GM21390 (cell line): ENCODE results near the gene VASH1.
"Not testable (repeated sequence)": the region's sequence is repeated elsewhere in the genome, so short reads cannot be mapped to it uniquely, and the experiment has no call there.

Experiments
- ATAC-seq: cut with Tn5 transposase; IDR thresholded peaks from one replicate; pipeline ENCODE4 v1.9.1; 2021; ENCODE audit not compliant: unreplicated experiment

VASH1 gene

DNA sequence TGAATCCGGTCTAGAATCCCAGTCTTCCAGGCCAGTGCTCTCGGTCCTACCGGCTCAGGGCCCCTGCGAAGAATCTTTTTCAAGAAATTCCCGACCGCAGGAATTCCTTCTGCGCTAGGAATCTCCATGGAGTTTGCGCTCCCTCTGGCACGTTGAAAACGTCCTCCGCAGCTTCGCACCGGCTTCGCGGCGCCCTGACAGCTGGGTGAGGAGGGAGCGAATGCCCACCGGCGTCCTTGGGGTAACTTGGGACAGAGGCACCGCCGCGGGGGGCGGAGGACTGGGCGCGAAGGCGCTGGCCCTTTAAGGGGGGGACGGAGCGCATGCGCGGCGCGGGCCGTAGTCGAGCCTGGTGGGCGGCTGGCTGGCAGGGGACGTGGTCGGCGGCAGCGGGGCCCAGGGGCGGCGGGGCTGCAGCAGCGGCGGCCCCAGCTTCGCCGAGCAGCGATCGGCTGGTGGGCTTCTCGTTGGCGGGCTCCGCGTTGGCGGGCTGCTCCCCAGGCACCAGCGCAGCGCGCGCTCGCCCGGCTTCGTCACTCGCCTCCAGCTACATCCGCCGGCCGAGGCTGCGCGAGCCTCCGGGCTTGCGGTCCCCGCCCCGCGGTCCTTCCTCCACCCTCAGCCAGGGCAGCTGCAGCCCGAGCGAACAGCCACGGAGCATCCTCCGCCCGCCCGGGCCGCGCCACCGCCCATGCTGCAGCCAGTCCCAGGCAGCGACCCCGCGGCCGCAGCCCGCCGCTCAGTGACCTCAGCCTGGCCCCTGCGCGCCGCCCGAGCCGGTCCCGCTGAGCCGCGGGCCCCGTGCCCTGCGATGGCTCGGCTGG, at the start of gene VASH1:
Gene VASH1, plus strand, starts transcription at position 333 of the 824 bp plus-strand sequence. CDS start 1,354 bp downstream, outside the sequence.
- peak; percentile 77 for ATAC-seq

DNA sequence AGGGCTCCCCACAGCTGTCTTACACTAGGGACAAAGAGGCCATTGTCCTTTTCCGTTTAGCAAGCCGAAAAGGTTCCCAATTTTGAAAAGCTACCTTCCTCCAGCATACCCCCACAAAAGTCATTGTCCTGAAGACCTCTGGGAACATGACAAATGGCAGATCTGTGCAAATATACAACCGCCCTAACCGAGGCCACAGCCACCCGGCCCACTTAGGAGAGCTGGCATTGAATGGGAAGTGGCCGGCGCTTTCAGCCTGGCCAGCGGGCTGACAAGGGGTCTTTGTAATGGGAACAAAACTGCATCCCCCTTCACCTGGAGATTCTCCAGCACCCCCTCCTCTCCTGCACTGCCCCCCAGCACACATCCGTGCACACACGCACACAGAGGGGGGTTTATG, 48.1 kb upstream of the VASH1 start:
- ATAC-seq, result no peak

DNA sequence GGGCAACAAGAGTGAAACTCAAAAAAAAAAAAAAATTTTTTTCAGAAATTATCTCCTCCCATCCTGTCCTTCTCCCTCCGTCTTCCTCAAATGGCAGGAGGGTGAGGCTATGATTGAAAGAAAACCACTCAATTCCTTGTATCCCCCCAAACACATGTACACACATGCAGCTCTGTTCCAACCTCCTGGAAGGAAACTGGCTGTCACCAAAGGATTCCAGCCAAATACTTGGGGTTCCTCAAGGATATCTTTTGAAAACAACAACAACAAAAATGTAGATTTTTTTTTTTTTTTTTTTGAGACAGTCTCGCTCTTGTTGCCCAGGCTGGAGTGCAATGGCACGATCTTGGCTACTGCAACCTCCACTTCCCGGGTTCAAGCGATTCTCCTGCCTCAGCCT, 46.8 kb upstream of the VASH1 start:
- ATAC-seq, result no peak

DNA sequence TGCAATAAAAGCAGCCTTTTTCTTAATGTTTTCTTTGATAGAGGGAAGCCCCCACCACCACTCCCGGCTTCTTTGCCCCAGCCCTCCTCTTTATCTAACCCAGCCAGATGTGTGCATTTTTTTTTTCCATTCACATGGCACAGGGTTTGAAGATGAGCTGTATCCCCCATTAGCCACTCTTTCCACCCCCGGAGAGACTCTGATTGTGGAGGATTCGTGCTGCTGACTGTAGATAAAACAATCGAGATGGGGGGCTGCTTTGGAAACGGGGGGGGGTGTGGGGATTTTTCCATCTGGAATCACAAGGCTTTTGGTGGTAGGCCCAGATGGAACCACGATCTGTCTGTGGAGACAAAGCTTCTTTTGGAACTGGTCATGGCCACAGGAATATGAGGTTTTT, 46.2 kb upstream of the VASH1 start:
- ATAC-seq, result no peak

DNA sequence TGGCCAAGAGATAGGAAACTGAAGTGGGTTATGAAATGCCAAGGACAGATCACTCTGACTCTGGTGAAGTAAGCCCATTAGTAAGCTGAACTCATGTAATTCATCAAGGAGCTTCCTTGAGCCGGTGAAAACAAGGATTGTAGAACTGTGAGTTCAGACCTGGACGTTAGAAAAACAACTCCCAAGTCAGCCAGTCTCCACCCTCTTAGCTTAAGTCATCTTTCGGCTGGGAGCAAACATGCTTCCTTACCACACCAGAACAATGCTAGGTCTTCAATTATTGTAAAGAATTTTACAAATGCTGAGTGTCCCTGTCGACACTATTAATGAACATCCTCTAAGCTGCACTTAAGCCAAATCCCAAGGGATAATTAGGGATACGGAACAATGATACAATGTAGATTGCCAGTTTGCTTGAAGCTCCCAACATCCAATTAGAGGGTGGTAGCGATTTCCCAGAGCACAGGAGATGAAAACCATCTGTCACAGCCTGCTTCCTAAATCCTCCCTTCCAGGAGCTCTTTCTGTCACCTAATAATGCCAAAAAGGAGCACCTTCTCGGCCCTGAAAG, 45.7 kb upstream of the VASH1 start:
- ATAC-seq, result no peak

DNA sequence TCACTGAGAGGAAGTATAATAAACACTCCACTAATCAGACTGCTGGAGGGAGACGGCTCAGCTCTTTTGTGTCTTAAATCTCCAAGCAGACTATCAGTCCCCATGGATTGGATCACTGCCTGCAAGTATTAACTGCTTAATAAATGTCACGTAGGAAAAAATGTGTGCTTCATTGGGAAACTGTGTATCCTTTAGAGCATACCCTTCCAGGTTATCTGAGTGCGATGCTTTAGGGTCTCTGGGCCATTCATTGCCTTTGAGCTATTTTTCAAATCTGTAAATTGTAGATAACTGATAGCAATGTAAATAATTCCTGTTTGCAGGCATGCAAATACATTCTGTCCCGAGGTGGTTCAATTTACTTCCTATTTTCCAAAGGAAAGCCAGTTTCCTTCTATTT, 45.0 kb upstream of the VASH1 start:
- no peak for ATAC-seq

DNA sequence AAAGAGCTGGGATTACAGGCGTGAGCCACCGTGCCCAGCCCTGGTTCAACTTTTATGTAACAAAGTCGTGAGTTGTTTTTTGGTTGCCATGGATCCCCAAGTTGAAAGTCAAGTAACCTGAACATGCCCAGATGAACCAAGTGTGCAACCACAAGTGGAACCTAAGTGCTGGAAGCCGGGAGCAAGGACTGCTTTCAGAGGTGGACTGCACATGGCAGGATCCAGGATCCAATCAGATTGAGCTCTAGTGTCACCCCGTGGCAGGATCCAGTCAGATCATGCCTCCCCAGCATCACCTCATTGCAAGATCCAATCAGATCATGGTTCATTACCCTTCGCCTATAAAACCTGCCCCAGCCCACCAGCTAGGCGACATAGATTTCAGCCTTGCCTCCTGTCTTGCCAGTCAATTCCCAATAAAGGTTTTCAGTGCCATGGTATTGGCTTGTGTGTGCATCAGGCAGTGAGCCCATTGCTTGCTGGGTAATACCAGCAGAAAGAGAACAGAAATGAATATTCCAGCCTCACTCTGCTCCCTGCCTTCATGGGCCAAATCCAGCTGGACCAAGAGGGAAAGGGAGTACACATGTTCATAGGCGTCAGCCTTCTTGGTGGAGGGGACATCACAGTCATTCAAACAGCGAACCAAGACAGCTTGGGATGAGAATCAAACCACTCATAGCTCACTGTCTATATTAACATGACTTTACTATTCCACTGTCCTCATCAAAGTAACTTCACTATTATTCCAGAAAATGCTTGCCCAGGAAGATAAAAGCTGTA, 43.6 kb upstream of the VASH1 start:
- no peak for ATAC-seq

DNA sequence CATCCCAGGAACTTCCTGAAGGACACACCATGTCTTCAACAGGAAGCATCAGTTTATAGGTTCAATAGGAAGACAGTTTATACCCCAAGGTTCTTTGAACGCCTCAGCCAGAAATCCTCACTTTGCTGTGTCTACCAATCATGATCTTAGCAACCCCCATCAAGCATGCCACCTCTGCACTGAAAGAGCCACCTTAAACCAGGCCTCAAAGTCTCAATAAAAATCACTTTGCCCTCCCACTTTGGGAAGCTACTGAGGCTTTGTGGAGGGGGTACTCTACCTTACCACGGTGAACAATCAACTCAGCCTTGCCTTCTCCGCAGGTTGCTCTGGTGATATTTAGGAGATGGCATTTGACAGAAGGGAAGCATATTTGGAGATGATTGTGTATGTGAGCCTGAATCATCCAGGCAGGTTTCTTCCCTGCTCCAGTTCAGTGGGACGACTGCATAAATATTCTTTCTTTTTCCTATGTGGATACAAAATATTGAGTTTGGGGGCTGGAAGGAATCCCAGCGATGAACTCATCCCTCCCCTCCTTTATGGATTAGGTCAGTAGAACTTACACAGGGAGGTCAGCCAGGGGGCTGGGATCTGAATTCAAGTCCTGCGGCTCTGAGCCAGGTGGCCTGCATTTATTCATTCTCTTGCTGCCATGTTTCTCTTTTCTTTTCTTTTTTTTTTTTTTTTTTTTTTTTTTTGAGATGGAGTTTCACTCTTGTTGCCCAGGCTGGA, 42.8 kb upstream of the VASH1 start:
- no peak for ATAC-seq

DNA sequence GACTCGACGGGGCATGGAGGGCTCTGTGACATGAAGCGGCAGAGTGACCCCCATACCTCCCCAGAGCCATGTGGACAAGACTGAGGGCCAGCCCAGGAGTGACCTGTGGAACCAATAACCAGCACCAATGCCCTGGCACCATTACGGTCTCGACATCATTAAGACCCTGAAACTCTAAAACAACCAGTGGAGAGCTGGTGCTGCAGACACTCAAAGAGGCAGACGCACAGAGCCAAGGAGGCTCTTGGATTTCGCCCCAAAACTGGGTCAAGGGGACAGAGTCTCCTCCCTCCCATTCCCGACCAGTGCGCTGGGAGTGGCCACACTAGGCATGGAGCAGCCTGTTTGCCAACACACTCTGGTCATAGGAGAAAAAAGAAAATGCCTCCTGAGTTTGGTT, 41.6 kb upstream of the VASH1 start:
- no peak for ATAC-seq

DNA sequence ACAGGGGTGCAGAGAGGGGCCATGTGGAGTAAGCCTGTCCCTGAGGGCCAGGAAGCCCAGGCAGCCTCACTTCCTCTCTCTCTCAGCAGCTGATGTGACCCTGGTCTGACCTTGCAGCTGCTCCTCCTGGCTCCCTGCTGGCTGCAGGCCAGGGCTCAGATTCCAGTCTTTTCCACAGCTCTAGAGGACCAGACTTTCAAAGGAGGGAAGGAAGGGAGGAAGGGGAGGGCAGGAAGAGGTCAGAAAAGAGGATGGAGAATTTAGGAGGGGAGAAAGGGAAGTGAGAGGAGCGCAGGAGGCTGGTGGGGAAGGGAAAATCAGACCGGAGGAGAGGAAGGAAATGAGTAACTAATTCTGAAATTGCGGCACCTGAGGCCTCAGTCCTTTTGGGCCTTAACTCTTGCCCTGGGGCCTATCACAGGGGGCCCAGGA, 40.9 kb upstream of the VASH1 start:
- ATAC-seq, result peak; percentile 79

DNA sequence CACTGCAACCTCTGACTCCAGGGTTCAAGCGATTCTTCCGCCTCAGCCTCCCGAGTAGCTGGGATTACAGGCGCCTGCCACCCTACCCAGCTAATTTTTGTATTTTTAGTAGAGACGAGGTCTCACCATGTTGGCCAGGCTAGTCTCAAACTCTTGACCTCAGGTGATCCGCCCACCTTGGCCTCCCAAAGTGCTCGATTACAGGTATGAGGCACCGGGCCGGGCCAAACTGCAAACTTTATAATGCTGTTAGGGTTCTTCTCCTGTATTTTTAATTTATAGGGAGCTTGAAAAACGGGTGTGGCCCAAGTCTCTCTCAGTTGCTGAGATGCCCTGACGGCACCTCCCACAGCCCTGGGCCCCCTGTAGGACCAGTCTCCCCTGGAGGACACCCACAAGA, 39.8 kb upstream of the VASH1 start:
- ATAC-seq, result not testable (repeated sequence)

DNA sequence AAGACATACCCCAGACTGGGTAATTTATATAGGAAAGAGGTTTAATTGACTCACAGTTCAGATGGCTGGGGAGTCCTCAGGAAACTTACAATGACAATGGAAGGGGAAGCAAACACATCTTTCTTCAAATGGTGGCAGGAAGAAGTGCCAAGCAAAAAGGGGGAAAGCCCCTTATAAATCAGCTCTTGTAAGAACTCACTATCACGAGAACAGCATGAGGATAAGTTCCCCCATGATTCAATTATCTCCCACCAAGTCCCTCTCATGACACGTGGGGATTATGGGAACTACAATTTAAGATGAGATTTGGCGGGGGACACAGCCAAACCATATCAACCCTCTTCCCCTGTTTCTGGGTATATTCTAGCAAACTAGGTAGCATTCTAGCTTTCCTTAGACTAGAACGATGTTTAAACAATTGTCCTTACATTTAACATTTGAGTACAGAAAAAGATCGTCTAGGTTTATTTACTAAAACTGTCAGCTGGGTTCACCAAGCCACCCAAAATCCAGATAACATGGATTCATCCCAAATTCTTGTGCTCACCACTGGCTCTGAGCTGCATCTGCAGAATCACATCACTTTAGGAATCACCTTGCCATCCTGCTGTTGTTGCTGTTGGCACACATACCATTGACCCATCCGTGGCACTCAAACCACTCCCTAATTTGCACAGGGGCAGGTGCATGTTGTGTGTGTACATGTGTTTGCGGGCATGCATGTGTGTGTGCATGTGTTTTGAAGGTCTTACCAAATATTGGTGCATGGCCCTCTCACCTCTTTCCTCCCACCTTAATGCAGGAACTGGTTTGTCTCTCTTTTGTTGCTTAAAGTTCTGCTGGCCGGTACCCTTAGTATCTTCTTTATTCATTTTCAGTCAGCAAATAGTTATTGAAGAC, 36.4 kb upstream of the VASH1 start:
- ATAC-seq, result no peak

DNA sequence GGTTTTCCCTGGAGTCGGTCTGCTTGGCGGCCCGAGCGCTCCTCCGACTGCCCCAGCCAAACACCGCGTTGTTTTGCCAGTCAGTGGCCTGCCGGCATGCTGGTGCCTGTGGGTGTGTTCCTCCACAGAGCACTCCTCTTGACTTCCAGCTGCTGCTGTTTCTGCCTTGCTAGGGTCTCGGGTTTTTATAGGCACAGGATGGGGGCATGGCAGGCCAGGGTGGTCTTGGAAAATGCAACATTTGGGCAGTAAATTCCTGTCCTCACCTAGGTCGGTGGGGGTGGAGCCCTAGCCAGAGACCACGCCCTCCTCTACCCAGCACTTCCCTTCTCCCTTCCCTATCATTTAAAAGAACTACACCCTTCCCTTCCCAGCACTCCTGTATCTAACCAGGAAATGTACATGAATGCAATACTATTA, 34.7 kb upstream of the VASH1 start:
- no peak for ATAC-seq

DNA sequence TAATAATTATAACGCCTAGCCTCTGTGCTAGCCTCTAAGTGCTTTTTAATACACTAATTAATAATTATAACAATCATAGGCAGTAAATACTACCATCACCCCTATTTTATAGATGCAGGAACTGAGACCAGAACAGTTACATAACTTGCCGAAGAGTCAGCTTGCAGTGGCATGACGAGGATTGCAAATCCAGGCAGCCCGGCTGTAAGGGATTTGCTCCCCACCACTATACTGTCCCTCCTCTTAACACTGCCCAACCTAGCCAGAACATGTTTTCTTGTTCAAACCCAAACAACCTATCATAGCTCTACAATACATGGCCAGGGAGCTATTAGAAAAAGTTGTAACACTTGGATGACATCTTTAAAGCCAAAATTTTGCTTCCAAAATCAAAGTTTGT, 33.9 kb upstream of the VASH1 start:
- no peak for ATAC-seq

DNA sequence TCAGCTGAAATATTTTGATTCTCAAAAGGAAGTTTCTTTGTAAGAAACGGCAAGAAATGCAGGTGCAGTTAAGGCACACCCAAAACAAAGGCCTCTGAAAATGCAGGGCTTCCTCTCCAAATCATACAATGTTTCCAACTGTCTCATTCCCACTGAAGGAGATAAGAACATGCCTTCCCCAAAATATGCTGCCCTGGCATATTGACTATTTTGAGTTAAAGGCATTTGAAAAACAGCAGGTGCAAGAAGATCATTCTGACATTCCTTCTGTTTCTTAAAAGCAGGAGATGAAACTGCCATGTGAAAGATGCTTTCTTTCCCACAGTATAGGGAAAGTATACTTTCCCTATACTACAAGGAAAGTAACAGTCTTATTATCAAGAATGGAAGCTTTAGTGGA, 33.4 kb upstream of the VASH1 start:
- ATAC-seq, result no peak

DNA sequence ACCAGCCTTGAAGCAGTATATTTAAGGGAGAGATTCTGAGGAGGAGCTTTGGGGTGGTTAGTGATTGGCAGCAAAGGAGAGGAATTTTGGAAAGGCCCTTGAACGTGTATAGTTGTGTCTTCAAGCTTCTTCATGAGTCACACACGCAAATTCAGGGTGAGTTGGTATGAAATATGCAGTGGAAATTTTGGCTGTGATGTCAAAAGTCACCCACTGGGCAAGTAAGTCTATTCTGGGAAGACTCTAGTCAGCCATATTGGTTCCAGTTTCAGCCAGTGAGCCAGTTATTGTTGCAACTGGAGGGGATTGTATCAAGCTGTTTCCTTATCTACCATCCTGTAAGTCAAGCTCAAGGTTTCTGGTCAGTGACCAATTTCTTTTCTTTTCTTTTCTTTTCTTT, 32.0 kb upstream of the VASH1 start:
- ATAC-seq, result no peak

DNA sequence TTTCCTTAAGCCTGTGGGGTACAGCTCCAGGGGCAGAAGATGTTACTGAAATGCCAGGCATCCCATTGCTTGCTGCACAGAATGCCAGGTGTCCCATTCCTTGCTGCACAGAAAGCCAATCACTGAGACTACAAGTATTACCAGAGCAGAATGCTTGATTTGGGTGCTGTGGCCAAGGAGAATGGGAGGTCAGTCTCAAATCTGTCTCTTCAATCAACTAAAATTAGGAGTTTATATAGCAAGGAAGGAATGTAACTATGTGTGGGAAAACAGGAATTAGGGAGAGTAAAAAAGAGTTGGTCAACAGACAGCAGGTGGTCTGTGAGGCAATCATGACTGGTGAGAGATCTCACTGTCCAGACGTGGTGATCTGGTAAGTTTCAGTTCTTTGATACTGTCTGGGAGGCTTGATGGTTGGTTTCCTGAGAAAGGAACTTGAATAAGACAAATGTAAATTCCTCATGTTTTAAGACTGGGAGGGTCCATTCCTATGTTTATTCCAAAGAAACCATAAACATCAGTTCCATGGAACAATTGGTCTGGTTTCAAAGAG, 31.2 kb upstream of the VASH1 start:
- no peak for ATAC-seq

DNA sequence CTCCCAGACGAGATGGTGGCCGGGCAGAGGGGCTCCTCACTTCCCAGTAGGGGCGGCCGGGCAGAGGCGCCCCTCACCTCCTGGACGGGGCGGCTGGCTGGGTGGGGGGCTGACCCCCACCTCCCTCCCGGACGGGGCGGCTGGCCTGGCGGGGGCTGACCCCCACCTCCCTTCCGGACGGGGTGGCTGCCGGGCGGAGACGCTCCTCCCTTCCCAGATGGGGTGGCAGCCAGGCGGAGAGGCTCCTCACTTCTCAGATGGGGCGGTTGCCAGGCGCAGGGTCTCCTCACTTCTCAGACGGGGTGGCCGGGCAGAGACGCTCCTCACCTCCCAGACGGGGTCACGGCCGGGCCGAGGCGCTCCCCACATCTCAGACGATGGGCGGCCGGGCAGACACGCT, 26.8 kb upstream of the VASH1 start:
- ATAC-seq, result not testable (repeated sequence)

DNA sequence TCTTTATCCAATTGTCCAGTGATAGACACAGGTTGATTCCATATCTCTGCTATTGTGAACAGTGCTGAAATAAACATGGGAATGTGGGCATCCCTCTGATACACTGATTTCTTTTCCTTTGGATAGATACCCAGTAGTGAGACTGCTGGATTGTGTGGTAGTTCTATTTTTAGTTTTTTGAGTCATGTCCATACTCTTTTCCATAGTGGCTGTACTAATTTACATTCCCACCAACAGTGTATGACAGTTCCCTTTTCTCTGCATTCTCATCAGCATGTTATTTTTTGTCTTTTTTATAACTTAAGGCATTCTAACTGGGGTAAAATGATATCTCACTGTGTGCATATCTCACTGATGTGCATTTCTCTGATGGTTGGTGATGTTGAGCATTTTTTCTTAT, 24.8 kb upstream of the VASH1 start:
- no peak for ATAC-seq

DNA sequence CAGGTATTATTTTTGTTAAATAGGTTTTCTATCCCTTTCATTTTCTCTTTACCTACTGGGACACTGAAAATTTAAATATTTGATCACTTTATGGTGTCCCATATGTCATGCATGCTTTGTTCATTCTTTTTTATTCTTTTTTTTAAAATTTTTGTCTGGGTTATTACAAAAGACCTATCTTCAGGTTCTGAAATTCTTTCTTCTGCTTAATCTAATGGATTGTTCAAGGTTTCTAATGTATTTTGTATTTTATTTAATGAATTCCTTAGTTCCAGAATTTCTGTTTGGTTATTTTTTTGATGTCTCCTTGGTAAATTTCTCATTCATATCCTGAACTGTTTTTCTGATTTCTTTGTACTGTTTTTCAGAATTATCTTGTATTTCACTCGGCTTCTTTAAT, 20.2 kb upstream of the VASH1 start:
- ATAC-seq, result no peak
